GM12874 (cell line): Measurements from ENCODE around the gene VEGFC.

Experiments used
- CTCF ChIP-seq: IDR thresholded peaks from 2 replicates; pipeline ENCODE4 v1.5.1; 2011; ENCODE audit warnings: low read depth, mild to moderate bottlenecking, control low read depth, low read length, moderate library complexity; ENCODE audit not compliant: insufficient read depth

VEGFC gene

GRCh38 chr4:176794651-176795050, 1.9 kb upstream of the VEGFC start:
- TF ChIP-seq CTCF, result no peak

- no peak for TF ChIP-seq CTCF
Observed at GRCh38 chr4:176794151-176794550, 1.4 kb upstream of the VEGFC start.

- TF ChIP-seq CTCF, result no peak
Observed at GRCh38 chr4:176793060-176793605, 411 bp upstream of the VEGFC start.

GRCh38 chr4:176791591-176792325, 964 bp downstream of the VEGFC start:
- TF ChIP-seq CTCF, result no peak

GRCh38 chr4:176790398-176790797, 2.3 kb downstream of the VEGFC start:
- TF ChIP-seq CTCF, result no peak

GRCh38 chr4:176789955-176790354, 2.8 kb downstream of the VEGFC start:
- peak; percentile 53 for TF ChIP-seq CTCF

- TF ChIP-seq CTCF, result no peak
Observed at GRCh38 chr4:176788971-176789370, 3.8 kb downstream of the VEGFC start.
